HCT116 (cell line): ENCODE results near the gene CMA1.

Experiments used
- CTCF ChIP-seq, 3 experiments: fragments of 200-600 bp in 1 of 3; sonication (generic) in 1 of 3; IDR thresholded peaks in 2 of 3; conservative IDR thresholded peaks in 1 of 3; 2 replicates each; pipeline ENCODE4 v1.5.1; 2012 to 2017; ENCODE audit warnings: low read depth in 2 of 3, low read length in 2 of 3, antibody characterized with exemption in 1 of 3, borderline replicate concordance in 1 of 3, control low read depth in 1 of 3, mild to moderate bottlenecking in 1 of 3, mixed read lengths in 1 of 3, mixed run types in 1 of 3, moderate library complexity in 1 of 3; ENCODE audit not compliant: insufficient read depth in 1 of 3
- EZH2 ChIP-seq: fragments of 200-600 bp; sonication (generic); IDR thresholded peaks from 2 replicates; pipeline ENCODE4 v1.6.1; 2017; ENCODE audit warnings: antibody characterized with exemption, mixed run types
- JUND ChIP-seq: IDR thresholded peaks from 2 replicates; pipeline ENCODE4 v1.6.1; 2012
- POLR2A ChIP-seq: IDR thresholded peaks from 2 replicates; pipeline ENCODE4 v1.7.0; 2011; ENCODE audit warnings: borderline replicate concordance; ENCODE audit not compliant: insufficient read depth, insufficient read length; ENCODE audit errors: extremely low read depth
- POLR2AphosphoS5 ChIP-seq: IDR thresholded peaks from 2 replicates; pipeline ENCODE4 v1.6.1; 2011; ENCODE audit warnings: mild to moderate bottlenecking, low read depth, low read length, moderate library complexity

- TF ChIP-seq CTCF (IDR thresholded peaks at IDR 0.05 in 2 of 3, conservative IDR thresholded peaks at IDR 0.05 in 1 of 3; ENCODE audit: borderline replicate concordance in 1 of 3, insufficient read depth in 1 of 3, low read depth in 2 of 3, low read length in 2 of 3) (no peak), POLR2AphosphoS5 (no peak), EZH2 (no peak), POLR2A (no peak), JUND (no peak)
These were observed 42.7 kb downstream of the CMA1 start for GRCh38 chr14:24465368-24465767.
